ENCODE measurements around the gene SPTB.

SPTB gene

DNA sequence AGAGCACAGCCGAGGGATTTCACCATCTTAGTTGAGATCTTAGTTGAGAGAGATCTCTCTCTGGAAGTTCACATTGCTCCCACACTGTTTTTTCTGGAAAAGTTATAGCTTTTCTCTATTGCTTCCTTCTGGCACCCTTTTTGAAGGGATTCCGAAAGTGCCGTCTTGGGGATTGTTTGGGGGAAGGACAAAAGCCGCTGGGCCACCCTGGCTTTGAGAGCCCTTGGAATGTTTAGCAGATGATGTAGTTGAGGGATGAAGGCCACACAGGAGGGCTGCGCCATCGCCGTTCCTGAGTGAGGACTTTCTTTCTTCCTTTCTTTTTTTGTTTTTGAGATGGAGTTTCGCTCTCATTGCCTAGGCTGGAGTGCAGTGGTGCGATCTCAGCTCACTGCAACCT lies 157.8 kb downstream of the SPTB start:
- no peak for DNase-seq (ENCODE audit: low spot score)
- TF ChIP-seq, protein P1, sequence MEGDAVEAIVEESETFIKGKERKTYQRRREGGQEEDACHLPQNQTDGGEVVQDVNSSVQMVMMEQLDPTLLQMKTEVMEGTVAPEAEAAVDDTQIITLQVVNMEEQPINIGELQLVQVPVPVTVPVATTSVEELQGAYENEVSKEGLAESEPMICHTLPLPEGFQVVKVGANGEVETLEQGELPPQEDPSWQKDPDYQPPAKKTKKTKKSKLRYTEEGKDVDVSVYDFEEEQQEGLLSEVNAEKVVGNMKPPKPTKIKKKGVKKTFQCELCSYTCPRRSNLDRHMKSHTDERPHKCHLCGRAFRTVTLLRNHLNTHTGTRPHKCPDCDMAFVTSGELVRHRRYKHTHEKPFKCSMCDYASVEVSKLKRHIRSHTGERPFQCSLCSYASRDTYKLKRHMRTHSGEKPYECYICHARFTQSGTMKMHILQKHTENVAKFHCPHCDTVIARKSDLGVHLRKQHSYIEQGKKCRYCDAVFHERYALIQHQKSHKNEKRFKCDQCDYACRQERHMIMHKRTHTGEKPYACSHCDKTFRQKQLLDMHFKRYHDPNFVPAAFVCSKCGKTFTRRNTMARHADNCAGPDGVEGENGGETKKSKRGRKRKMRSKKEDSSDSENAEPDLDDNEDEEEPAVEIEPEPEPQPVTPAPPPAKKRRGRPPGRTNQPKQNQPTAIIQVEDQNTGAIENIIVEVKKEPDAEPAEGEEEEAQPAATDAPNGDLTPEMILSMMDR (IDR thresholded peaks at IDR 0.05; ENCODE audit: borderline replicate concordance, control extremely low read depth, extremely low read depth, insufficient read depth, missing control alignments), result no peak
- in situ Hi-C loops (cut with MboI; ENCODE audit: low sequenced_read_pairs, unreplicated experiment), result no loop called here

- DNase-seq (ENCODE audit: low spot score), result no peak
- in situ Hi-C loops (cut with MboI; ENCODE audit: low sequenced_read_pairs, unreplicated experiment), result no loop called here
- TF ChIP-seq, protein P1 (IDR thresholded peaks at IDR 0.05; ENCODE audit: borderline replicate concordance, control extremely low read depth, extremely low read depth, insufficient read depth, missing control alignments), result no peak
Observed at GRCh38 chr14:64721391-64721791, 158.3 kb downstream of the SPTB start.

DNA sequence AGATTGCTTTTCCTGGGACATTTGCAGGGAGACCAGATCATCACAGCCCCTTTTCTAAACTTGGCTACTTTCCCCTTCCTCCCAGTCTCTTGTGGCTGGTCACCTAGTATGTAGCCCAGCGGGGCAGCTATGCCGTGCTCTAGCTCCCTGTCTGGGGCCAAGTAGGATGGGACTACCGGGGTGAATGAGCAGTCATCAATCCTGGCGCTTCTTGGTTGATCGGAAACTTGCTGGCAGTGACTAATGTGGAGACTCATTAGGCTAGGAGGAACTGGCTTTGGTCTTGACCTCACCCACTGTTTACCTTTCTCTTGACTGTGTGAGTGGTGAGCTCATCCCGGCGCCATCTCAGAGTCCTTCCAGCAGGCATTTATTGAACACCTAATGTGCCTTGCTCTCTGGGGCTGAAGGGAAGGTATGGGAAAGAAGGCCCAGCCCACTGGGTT lies 159.6 kb downstream of the SPTB start:
- DNase-seq (ENCODE audit: low spot score), result no peak
- in situ Hi-C loops (cut with MboI; ENCODE audit: low sequenced_read_pairs, unreplicated experiment), result no loop called here
- TF ChIP-seq, protein P1 (IDR thresholded peaks at IDR 0.05; ENCODE audit: borderline replicate concordance, control extremely low read depth, extremely low read depth, insufficient read depth, missing control alignments), result no peak

DNA sequence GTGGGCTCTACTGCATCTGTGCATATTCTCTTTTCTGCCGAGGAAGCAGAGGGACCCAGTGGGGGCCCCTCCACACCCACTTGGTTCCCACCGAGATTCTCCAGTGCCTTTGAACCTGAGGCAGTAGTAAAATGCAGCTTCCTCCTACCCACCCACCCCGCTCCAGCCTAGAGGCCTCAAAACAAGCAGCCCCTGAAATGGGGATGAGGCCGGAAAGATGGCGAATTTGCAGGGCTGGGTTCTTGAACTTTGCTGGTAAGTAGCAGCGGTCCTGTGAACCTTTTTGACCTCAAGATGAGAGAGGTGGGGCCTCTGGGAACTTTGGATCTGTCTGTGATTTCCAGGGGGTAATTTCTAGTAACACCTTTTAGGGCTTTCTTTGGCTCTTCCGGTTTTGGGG lies 160.1 kb downstream of the SPTB start:
- in situ Hi-C loops (cut with MboI; ENCODE audit: low sequenced_read_pairs, unreplicated experiment), result no loop called here
- TF ChIP-seq, protein P1 (IDR thresholded peaks at IDR 0.05; ENCODE audit: borderline replicate concordance, control extremely low read depth, extremely low read depth, insufficient read depth, missing control alignments), result no peak
- no peak for DNase-seq (ENCODE audit: low spot score)

- in situ Hi-C loops (cut with MboI; ENCODE audit: low sequenced_read_pairs, unreplicated experiment), result no loop called here
- TF ChIP-seq, protein P1 (IDR thresholded peaks at IDR 0.05; ENCODE audit: borderline replicate concordance, control extremely low read depth, extremely low read depth, insufficient read depth, missing control alignments), result no peak
- DNase-seq (ENCODE audit: low spot score), result no peak
Observed at GRCh38 chr14:64718762-64719161, 160.9 kb downstream of the SPTB start.

DNA sequence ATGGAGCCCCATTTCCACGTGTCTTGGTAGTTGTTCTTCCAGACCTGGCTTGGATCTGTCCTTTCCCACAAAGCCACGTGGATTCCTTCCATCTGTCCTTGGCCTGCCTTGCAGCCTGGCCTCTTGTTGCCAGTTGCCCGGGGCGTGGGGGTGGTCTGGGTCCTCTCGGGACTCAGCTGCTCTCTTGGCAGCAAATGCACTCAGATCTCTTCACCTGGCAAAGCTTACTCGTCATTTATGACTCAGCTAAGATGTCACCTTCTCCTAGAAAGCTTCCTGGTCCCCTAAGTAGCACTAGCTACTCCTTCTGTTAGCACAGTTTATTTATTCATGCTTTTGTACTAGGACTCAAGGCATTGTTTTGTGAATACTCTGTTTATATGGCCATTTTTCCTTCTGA lies 161.8 kb downstream of the SPTB start:
- no peak for DNase-seq (ENCODE audit: low spot score)
- in situ Hi-C loops (cut with MboI; ENCODE audit: low sequenced_read_pairs, unreplicated experiment), result no loop called here
- TF ChIP-seq, protein P1 (IDR thresholded peaks at IDR 0.05; ENCODE audit: borderline replicate concordance, control extremely low read depth, extremely low read depth, insufficient read depth, missing control alignments), result no peak
